DMS53 treated with DMSO at 0.1 percent for 48 hours (cell line): ENCODE data around the gene PNMT.

Experiments
- DNase-seq: peaks from one replicate; lab custom pipeline; 2025; ENCODE audit not compliant: unreplicated experiment; lab: John Stamatoyannopoulos, UW

The PNMT gene

GRCh38 chr17:39667945-39668924 is at the start of gene PNMT:
TSS of gene PNMT (plus strand) at chr17:39668453. CDS start at chr17:39668476, 23 bp downstream.
- DNase-seq: peak; percentile 7

GRCh38 chr17:39618956-39619785 is 49.1 kb upstream of the PNMT start:
- no peak for DNase-seq

- no peak for DNase-seq
Observed at GRCh38 chr17:39619786-39620101, 48.5 kb upstream of the PNMT start.

GRCh38 chr17:39621523-39622379 is 46.5 kb upstream of the PNMT start:
- DNase-seq: peak; percentile 52

GRCh38 chr17:39622380-39623006 is 45.8 kb upstream of the PNMT start:
- no peak for DNase-seq

- peak; percentile 27 for DNase-seq
Observed at GRCh38 chr17:39623356-39623950, 44.8 kb upstream of the PNMT start.

- no peak for DNase-seq
Observed at GRCh38 chr17:39624313-39624712, 43.9 kb upstream of the PNMT start.

GRCh38 chr17:39625198-39625785 is 43.0 kb upstream of the PNMT start:
- no peak for DNase-seq

GRCh38 chr17:39626171-39627046 is 41.8 kb upstream of the PNMT start, which contains the start of gene PPP1R1B:
TSS of gene PPP1R1B (plus strand) at chr17:39626952. CDS start at chr17:39627393, 441 bp downstream.
- no peak for DNase-seq

- no peak for DNase-seq
Observed at GRCh38 chr17:39627047-39627711, 41.1 kb upstream of the PNMT start.

- no peak for DNase-seq
Observed at GRCh38 chr17:39627712-39628516, 40.3 kb upstream of the PNMT start.

- DNase-seq: no peak
Observed at GRCh38 chr17:39628655-39629493, 39.4 kb upstream of the PNMT start.

GRCh38 chr17:39629494-39629880 is 38.8 kb upstream of the PNMT start:
- DNase-seq: no peak

GRCh38 chr17:39629898-39630297 is 38.4 kb upstream of the PNMT start:
- no peak for DNase-seq

- DNase-seq: no peak
Observed at GRCh38 chr17:39631403-39631802, 36.9 kb upstream of the PNMT start.

- no peak for DNase-seq
Observed at GRCh38 chr17:39632153-39632941, 35.9 kb upstream of the PNMT start.
